GM12801 (cell line): Measurements from ENCODE around the gene THAP4.

Experiments used
- TF ChIP-seq, protein P1 (sequence below): IDR thresholded peaks from one replicate; pipeline ENCODE4 v1.5.1; 2011; ENCODE audit warnings: control low read depth; ENCODE audit not compliant: insufficient read length; ENCODE audit errors: extremely low read depth

Gene THAP4

GRCh38 chr2:241652722-241653121 lies 15.8 kb upstream of the THAP4 start:
- TF ChIP-seq, protein P1, sequence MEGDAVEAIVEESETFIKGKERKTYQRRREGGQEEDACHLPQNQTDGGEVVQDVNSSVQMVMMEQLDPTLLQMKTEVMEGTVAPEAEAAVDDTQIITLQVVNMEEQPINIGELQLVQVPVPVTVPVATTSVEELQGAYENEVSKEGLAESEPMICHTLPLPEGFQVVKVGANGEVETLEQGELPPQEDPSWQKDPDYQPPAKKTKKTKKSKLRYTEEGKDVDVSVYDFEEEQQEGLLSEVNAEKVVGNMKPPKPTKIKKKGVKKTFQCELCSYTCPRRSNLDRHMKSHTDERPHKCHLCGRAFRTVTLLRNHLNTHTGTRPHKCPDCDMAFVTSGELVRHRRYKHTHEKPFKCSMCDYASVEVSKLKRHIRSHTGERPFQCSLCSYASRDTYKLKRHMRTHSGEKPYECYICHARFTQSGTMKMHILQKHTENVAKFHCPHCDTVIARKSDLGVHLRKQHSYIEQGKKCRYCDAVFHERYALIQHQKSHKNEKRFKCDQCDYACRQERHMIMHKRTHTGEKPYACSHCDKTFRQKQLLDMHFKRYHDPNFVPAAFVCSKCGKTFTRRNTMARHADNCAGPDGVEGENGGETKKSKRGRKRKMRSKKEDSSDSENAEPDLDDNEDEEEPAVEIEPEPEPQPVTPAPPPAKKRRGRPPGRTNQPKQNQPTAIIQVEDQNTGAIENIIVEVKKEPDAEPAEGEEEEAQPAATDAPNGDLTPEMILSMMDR = no peak

GRCh38 chr2:241652142-241652541 lies 15.2 kb upstream of the THAP4 start:
- TF ChIP-seq, protein P1 = no peak

GRCh38 chr2:241649927-241650326 lies 13.0 kb upstream of the THAP4 start:
- TF ChIP-seq, protein P1 = no peak

DNA sequence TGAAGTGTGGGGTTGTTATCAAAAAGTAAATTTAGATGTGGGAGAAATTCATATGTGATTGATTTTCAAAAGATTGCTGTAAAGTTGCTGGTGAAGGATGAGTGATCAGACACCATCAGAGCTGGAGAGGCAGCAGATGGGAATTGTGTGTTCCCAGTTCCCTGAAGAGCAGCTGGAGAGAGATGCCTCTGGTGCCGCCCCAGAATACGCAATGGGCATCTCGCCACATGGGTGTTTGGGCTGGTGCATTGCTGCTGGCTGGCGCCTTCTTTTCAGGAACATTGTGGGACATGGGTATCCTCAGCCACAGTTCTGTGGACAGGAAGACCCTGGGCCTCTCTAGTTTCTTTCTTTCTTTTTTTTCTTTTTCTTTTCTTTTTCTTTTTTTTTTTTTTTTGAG lies 12.4 kb upstream of the THAP4 start:
- TF ChIP-seq, protein P1 = no peak

GRCh38 chr2:241648453-241648852 lies 11.5 kb upstream of the THAP4 start:
- TF ChIP-seq, protein P1 = no peak

DNA sequence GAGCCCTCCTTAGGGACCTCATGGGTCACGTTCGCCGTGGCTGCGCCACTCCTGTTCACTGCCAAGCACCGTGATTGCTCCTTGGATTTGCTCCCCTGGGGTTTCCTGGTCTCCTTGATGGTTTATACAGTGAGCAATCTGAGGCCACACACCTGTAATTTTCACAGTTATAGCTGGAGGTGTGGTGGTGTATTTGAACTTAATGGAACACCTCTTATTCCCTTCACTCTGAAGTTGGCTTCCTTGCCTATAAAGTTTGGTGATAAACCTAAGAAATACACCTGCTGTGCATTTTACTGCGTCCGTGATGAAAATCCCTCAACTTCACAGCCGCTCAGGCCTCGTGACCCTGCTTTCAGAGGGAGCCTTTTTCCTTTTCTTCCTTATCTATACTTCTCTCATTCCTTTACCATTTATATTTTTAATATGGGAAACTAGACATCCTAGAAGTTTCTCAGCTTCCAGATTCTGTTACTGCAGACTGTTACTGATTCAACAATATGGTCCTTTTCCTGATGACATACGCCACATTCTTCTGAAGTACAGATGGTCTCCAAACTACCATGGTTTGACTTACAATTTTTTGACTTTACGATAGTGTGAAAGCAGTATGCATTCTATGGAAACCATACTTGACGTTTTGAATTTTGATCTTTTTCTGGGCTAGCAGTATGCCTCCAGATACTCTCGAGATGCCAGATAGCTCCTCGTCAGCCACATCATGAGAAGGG lies 9.1 kb upstream of the THAP4 start:
- TF ChIP-seq, protein P1 = no peak

GRCh38 chr2:241645056-241645914 lies 8.3 kb upstream of the THAP4 start:
- TF ChIP-seq, protein P1 = no peak
